ENCODE results near the gene RAPGEF2.

Gene RAPGEF2

DNA sequence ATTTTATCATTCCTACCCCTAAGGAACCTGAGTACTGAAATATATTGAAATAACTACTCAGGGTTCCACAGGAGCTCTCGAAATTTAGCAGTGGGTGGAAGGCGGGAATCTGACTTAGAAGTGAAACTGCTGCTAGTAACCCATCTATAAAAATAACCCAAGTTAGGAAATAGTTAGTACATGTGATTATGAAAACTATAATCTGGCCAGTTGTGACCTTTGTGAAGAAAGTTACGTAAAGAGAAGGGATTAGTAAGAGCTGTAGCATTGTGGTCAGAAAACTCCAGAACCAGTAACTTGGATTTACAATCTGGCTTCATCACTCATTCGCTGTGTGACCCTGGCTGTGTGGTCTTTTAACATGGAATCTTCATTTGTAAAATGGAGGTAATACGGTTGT, 175.5 kb downstream of the RAPGEF2 start:
- TF ChIP-seq, protein P1, sequence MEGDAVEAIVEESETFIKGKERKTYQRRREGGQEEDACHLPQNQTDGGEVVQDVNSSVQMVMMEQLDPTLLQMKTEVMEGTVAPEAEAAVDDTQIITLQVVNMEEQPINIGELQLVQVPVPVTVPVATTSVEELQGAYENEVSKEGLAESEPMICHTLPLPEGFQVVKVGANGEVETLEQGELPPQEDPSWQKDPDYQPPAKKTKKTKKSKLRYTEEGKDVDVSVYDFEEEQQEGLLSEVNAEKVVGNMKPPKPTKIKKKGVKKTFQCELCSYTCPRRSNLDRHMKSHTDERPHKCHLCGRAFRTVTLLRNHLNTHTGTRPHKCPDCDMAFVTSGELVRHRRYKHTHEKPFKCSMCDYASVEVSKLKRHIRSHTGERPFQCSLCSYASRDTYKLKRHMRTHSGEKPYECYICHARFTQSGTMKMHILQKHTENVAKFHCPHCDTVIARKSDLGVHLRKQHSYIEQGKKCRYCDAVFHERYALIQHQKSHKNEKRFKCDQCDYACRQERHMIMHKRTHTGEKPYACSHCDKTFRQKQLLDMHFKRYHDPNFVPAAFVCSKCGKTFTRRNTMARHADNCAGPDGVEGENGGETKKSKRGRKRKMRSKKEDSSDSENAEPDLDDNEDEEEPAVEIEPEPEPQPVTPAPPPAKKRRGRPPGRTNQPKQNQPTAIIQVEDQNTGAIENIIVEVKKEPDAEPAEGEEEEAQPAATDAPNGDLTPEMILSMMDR (conservative IDR thresholded peaks at IDR 0.05; ENCODE audit: low read depth, low read length): no peak
- DNase-seq (ENCODE audit: low read depth): peak; percentile 83
- H3K4me3 ChIP-seq (ENCODE audit: low read depth, low read length): no peak overlapping the region

DNA sequence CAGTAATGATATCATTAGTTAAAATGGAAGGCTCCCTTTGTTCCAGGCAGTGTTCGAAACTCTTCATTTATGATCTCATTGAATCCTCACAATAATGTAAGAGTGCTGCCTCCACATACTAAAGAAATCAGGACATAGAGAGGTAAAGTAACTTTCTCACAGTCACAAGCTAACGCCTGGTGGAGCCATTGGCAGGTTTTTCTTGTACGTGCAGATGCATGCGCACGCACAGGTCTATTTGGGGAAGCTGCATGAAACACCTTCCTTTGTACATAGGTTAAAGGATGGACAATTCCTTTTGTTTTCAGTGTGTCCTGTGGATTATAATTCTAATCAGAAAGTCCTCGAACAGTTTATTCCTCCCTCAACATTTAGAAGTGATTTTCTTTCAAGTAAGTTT, 176.2 kb downstream of the RAPGEF2 start:
- no peak overlapping the region for H3K4me3 ChIP-seq (ENCODE audit: low read depth, low read length)
- TF ChIP-seq, protein P1 (conservative IDR thresholded peaks at IDR 0.05; ENCODE audit: low read depth, low read length): no peak
- DNase-seq (ENCODE audit: low read depth): no peak

DNA sequence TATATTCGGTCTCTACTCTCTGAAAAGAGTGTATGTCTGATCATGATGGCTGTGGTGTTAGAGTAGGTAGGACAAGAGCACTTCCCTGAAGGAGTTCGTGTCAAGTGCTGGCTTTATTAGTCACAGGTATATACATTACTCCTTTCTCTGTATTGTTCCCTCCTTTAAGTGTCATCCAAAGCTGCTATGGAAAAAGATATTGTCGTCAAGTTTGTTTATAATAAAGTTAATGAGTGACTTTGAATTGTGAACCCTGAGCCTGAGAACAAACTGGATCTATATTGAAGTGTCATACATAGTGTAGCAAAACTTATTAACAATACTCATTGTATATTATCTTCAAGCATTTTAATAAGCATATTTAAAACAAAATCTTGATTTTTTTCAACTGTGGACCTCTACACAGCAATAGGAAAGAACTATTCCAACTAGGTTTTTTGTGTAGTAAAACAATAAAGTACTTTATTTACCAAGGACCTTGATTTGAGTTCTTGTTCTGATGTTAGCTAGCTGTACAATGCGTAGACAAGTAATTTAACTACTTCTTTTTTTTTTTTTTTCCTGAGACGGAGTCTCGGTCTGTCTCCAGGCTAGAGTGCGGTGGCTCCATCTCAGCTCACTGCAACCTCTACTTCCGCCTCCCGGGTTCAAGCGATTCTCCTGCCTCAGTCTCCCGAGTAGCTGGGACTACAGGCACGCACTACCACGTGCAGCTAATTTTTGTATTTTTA, 177.7 kb downstream of the RAPGEF2 start:
- no peak for DNase-seq (ENCODE audit: low read depth)
- TF ChIP-seq, protein P1 (conservative IDR thresholded peaks at IDR 0.05; ENCODE audit: low read depth, low read length): no peak
- H3K4me3 ChIP-seq (ENCODE audit: low read depth, low read length): no peak overlapping the region

DNA sequence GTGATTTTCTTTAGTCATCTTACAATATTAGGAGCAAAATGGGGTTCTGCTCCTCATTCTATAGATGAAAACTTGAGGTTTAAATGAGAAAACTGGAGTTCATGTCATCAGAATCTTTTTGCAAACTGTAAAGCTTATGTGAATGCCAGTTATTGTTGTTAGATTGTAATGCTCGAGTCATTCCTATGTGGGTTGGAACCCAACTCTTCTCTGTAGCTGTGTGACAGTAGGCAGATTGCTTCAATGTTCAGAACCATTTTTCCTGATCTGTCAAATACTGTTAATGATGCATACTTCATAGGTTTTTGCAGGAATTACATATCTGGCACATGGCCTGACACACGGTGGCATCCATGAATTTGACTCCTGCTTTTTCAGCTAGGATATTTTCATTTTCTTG, 178.9 kb downstream of the RAPGEF2 start:
- no peak for DNase-seq (ENCODE audit: low read depth)
- no peak overlapping the region for H3K4me3 ChIP-seq (ENCODE audit: low read depth, low read length)
- TF ChIP-seq, protein P1 (conservative IDR thresholded peaks at IDR 0.05; ENCODE audit: low read depth, low read length): no peak

DNA sequence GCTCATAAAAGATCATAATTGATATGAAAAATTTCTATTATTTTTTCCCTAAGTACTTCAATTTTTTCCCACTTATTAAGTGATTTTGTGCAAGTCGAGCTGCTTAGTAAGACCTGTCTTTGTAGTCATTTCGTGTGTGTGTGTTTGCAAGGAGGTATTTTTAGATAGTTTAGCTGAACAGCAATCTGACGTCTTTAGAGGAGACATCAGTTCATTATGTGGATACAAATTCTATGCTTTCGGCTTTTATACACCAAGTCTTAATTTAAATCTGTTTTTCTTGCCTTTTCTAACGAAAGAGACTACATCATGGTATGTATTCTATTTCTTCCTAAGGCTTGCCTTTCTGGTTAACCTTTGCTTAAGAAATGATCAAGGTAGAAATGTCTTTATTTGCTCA, 179.4 kb downstream of the RAPGEF2 start:
- no peak for DNase-seq (ENCODE audit: low read depth)

DNA sequence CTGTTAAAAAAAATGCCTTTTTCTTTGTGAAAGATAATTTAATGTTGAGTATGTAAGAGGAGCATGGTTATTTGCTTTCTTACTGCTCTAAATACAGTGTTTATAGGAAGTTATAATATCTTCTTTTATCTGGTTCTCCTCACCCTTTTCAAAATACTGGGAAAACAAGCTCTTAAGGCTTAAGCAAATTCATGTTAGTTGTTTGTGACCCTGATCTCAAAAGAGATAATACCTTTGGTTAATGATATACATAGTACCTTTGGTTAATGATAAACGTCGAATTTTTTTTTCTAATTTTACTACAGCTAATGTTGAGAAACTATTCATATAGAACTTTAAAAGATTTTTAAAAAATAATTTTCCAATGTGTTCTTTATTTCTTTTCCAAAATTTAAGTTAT, 180.1 kb downstream of the RAPGEF2 start:
- TF ChIP-seq, protein P1 (conservative IDR thresholded peaks at IDR 0.05; ENCODE audit: low read depth, low read length): no peak
- DNase-seq (ENCODE audit: low read depth): no peak
- H3K4me3 ChIP-seq (ENCODE audit: low read depth, low read length): no peak overlapping the region

More for the DNA sequence above, 179.4 kb downstream of the RAPGEF2 start:
- no peak overlapping the region for H3K4me3 ChIP-seq (ENCODE audit: low read depth, low read length)
- TF ChIP-seq, protein P1 (conservative IDR thresholded peaks at IDR 0.05; ENCODE audit: low read depth, low read length): no peak

DNA sequence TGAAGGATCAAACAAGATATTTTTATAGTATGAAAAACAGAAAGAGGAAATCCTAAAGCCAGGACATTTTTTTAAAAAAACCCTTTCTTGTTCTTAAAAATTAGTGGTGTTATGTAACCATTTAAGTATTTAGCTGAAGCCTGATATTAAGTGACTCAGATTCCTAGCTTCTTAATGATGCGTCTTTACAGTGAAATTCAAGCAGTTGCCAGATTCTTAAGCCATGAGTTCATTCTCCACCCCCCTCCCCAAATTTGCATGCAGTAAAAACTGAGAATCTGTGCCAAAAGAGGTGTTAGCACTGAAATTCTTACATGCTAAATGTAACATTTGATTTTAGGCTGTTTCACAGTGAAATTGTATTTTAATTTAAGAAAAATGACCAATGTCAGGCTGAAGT, 180.8 kb downstream of the RAPGEF2 start:
- peak; percentile 87 for DNase-seq (ENCODE audit: low read depth)
- TF ChIP-seq, protein P1 (conservative IDR thresholded peaks at IDR 0.05; ENCODE audit: low read depth, low read length): no peak
- no peak overlapping the region for H3K4me3 ChIP-seq (ENCODE audit: low read depth, low read length)
